Islet of Langerhans (tissue), 1 donor: ENCODE results near the gene TRAK1.

Experiments
- FAIRE-seq: peaks from one replicate; lab custom pipeline; 2011; peaks lifted over from hg19 to GRCh38; lab: Jason Lieb, UNC

TRAK1 gene

GRCh38 chr3:42157540-42158538, 66.7 kb downstream of the TRAK1 start:
- FAIRE-seq = no peak

- FAIRE-seq = no peak
Observed at GRCh38 chr3:42159147-42159546, 68.0 kb downstream of the TRAK1 start.

- FAIRE-seq = no peak
Observed at GRCh38 chr3:42159706-42160472, 68.7 kb downstream of the TRAK1 start.

DNA sequence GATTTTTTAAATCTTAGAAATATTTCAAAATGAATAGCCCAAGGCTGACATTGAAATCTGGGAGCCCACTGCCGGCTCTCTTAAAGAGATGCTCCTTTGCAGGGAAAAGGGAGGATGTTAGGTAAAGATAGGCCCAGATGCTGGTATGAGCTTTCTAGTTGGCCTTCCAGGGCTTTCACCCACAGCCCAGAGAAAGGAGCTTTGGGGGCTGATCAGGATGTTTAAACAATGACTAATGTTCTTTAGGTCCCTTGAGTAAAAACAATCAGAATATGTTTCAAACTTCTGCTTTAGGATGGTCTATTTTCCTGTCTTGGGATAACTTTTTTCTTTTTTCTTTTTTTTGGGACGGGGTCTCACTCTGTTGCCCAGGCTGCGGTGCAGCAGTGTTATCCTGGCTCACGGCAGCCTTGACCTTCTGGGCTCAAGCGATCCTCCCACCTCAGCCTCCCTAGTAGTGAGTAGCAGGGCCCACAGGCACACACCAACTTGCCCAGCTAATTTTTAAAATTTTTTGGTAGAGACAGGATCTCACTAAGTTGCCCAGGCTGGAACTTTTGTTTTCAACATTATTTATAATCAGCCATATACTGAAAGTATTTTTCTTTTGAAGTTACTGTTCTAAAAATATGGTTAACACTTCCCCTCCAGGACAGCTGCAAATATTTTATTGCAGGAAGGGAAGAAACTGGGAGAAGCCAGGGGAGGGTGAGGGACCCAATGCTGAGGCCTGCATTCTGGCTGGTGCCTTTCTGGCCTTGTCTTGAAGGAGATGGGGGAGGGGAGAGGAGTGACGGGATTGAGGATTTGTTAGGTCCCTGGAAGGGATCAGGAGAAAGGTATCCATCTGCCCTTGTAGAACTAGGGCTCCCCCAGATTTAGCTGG, 70.1 kb downstream of the TRAK1 start:
- no peak for FAIRE-seq

GRCh38 chr3:42162462-42162861, 71.3 kb downstream of the TRAK1 start:
- no peak for FAIRE-seq

GRCh38 chr3:42163622-42164244, 72.6 kb downstream of the TRAK1 start:
- no peak for FAIRE-seq

- no peak for FAIRE-seq
Observed at GRCh38 chr3:42164656-42165055, 73.5 kb downstream of the TRAK1 start.

GRCh38 chr3:42165211-42165610, 74.1 kb downstream of the TRAK1 start:
- no peak for FAIRE-seq

GRCh38 chr3:42166214-42166613, 75.1 kb downstream of the TRAK1 start:
- FAIRE-seq = no peak

- no peak for FAIRE-seq
Observed at GRCh38 chr3:42166662-42167300, 75.6 kb downstream of the TRAK1 start.

- no peak for FAIRE-seq
Observed at GRCh38 chr3:42169579-42170120, 78.5 kb downstream of the TRAK1 start.

- FAIRE-seq = no peak
Observed at GRCh38 chr3:42172047-42172654, 81.0 kb downstream of the TRAK1 start.

DNA sequence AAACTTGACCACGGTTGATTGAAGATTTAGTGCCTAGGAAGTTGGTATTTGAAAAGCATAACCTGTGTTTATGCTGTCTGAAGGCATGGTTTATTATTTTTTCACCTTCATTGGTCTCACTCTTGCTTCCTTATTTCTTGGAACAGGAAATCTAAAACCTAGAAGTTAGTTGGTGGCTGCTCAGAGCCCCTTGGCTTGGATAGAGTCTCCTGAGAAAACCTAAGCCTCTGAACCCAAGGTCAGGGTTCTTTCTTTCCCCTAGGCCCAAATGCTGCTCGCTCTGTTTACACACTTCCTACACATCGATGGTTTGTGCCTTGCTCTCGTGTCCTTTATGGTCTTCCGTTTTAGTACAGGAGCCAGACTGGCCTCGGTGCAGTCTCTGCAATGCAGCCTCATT, 82.2 kb downstream of the TRAK1 start:
- FAIRE-seq = no peak

DNA sequence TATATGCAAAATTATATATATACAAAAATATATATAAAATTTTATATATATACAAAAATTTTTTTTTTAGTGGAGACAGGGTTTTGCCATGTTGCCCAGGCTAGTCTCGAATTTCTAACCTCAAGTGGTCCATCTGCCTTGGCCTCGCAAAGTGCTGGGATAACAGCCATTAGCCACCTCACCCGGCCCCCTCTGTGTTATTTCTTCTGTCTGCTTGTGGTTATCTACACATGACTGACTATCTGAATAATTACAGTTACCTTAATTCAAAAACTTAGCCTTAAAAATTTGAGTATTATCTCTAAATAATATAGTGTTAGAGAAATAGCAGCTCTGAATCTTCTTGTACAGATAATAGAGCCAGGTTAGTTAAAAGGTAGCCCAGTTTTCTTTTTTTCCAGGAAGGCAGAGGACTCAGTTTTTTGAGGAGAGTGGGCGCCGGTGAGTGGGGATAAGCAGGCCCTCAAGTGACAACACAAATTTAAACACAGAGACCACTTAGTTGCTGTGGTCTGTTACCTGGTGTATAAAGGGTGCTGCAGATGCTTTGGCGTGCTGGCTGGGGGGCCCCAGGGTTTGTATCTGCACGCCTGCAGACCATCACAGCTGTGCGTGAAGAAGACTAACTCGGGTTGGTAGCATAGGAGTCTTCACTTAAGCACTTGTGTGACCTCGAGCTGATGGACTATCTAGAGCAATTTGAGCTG, 83.7 kb downstream of the TRAK1 start:
- no peak for FAIRE-seq

- no peak for FAIRE-seq
Observed at GRCh38 chr3:42175386-42176240, 84.5 kb downstream of the TRAK1 start.

- no peak for FAIRE-seq
Observed at GRCh38 chr3:42176242-42177034, 85.3 kb downstream of the TRAK1 start.

DNA sequence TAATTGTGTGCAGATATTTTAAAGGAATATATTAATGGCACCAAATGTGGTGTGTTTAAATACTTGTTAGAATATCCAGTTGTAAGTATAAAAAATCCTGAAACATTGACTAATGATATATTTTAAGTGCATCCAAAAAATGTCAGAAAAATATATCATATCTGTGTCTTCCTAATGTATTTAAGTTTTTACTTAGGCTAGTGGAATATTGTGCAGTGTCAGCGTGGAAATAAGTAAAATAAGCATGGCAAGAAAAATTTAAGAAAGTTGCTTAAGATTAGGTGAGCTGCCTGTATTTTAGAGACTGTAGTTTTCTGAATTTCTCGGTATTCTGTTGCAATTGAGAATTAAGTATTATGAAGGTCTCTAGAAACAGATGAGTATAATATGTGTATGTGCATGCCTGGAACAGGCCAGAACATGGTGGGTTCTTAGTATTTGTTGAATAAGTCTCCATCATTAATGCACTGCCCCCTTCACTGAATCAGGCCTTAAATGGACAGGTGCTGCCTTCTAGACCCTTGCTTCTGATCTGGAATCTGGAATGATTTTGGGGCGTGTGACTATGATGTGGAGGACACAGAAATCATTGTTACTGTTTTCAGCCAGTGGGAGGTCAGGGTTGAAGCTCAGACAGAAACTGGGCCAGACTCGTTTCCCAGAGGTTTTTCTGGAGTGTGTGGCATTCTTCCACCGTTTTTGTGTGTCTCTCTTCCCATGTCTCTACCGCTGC, 86.1 kb downstream of the TRAK1 start:
- no peak for FAIRE-seq
